ENCODE results near the gene TRIM63.

The TRIM63 gene

DNA sequence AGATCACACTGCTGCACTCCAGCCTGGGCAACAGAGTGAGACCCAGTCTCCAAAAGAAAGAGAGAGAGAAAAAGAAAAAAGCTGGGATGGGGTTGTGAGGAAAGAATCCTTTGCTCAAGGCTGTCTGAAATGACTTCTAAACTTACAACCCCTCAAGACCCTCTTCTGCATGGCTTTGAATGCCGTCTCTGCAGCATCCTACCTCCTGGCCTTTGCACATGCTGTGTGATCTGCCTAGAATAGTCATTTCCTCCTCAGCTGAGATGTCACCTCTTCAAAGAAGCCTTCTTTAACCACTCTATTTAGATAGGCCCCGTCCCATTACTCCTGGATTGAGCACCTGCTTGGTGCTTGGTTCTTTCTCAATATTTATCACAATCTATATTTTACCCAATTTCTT is 17.4 kb upstream of the TRIM63 start:
- DNase-seq (ENCODE audit: low read depth in 3 of 3) = no peak

- DNase-seq (ENCODE audit: low read depth in 3 of 3) = no peak
Measured at GRCh38 chr1:26084091-26084561, 16.7 kb upstream of the TRIM63 start.

- no peak for DNase-seq (ENCODE audit: low read depth in 3 of 3)
Measured at GRCh38 chr1:26083208-26083607, 15.8 kb upstream of the TRIM63 start.

DNA sequence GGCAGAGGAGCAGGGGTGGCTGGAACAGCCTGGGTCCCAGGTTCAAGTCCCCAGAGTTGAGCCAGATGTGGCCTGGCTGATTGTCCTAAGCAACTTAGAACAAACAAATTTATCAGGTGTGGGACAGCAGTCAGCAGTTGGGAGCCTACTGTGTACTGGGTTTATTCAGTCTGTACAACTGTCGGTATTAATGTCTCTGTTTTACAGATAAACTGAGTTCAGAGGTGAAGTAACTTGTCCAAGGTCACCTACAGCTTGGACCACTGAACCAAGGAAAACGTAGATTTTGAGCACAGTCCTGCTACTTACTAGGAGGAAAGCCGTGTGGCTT is 14.6 kb upstream of the TRIM63 start:
- no peak for DNase-seq (ENCODE audit: low read depth in 3 of 3)

GRCh38 chr1:26081267-26082019 is 14.0 kb upstream of the TRIM63 start:
- no peak for DNase-seq (ENCODE audit: low read depth in 3 of 3)

GRCh38 chr1:26079960-26080814 is 12.8 kb upstream of the TRIM63 start:
- DNase-seq (ENCODE audit: low read depth in 3 of 3) = no peak

- DNase-seq (ENCODE audit: low read depth in 3 of 3) = no peak
Measured at GRCh38 chr1:26079178-26079563, 11.7 kb upstream of the TRIM63 start.

- DNase-seq (ENCODE audit: low read depth in 3 of 3) = no peak
Measured at GRCh38 chr1:26078286-26079177, 11.1 kb upstream of the TRIM63 start.

DNA sequence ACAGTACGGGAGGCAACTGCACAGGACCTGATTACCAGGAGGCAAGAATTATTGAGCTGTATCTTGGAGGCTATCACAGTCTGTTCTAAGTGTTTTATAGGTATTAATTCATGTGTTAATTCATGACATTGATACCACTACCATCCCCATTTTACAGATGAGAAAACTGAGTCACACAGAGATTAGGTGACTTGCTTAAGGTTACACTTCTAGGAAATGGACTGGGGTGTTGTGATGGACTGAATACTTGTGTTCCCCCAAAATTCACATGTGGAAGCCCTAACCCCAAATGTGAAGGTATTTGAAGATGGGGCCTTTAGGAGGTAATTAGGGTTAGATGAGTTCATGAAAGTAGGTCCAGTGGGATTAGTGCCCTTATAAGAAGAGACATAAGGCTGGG is 10.1 kb upstream of the TRIM63 start:
- DNase-seq (ENCODE audit: low read depth in 3 of 3) = no peak

DNA sequence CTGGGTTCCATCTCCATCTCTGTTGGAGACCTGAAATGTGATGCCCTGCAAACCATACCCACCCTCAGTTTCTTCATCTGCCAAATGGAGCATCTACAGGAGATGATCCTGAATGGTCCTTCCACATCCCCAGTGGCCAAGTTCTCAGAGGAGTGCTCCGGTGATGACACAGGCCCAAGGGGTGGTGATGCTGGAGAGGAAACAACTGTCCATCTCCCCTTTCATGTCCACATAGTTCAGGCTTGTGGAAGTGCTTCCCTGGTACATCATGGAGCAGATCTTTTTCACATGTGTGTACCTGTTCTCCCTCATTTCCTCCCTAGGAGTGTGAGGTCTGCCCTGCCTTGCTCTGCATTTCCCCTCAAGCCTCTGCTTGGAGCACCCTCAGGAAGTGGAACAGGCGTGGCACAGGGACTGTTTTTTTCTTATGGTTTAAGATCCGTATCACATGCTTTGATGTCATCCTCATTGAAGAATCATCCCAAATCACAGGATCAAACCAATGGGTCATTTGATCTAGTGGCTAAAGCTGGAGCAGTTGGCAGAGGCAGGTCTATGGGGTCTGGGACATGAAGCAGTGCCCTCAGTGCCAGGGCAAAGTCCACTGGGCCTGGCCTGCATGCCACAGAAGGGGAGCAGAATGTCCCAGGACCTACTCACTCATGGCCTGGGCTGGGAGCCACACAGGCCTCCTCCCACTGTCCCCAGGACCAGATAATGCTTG is 8.2 kb upstream of the TRIM63 start:
- no peak for DNase-seq (ENCODE audit: low read depth in 3 of 3)

- no peak for DNase-seq (ENCODE audit: low read depth in 3 of 3)
Measured at GRCh38 chr1:26072305-26072704, 4.9 kb upstream of the TRIM63 start.

- no peak for DNase-seq (ENCODE audit: low read depth in 3 of 3)
Measured at GRCh38 chr1:26070963-26071342, 3.5 kb upstream of the TRIM63 start.

DNA sequence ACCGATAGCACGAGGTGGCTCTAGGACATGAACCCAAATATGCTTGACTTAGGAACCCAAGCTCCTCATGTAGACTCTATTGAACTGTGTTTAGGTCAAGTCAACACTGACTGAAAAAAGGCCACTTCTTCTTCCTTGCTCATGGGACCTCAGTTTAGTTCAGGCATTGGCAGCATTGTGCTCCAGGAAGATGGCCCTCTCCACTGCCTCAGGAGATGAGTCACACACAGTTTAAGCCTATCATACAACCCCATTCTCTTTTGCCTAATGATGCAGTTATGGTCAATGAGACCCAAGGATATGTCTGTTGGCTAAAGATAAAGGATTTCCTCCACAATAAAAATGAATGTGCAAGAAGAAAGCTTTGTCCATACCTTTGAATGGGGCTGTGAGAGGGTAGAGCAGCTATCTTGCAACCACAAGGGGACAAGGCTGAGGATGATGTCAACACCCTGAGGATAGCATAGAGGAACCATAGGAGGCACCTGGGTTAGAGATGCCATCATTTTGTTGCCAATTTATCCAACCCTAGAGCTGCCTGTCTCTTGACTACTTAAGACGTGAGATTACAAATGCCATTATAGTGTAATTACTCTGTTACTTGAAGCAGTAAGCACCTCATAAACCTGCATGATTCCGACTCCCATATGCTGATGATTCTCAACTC is 3.0 kb upstream of the TRIM63 start:
- no peak for DNase-seq (ENCODE audit: low read depth in 3 of 3)

DNA sequence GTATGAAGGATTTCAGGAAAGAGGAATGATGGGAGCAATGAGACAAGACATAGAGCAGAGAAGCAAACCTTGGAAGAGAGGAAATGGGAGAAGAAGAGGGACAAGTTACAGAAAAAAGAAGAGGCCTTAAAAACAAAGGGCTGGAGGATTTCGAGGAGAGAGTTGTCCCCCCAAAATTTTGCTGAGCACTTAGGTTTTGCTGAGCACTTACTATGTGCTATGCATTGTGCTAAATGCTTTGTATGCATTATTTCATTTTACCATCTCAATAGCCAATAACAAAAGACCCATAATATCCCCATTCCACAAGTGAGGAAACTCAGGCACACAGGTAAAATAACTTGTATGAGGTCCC is 2.5 kb upstream of the TRIM63 start:
- no peak for DNase-seq (ENCODE audit: low read depth in 3 of 3)

- no peak for DNase-seq (ENCODE audit: low read depth in 3 of 3)
Measured at GRCh38 chr1:26066857-26067256, 573 bp downstream of the TRIM63 start.

- no peak for DNase-seq (ENCODE audit: low read depth in 3 of 3)
Measured at GRCh38 chr1:26066160-26066559, 1.3 kb downstream of the TRIM63 start.

DNA sequence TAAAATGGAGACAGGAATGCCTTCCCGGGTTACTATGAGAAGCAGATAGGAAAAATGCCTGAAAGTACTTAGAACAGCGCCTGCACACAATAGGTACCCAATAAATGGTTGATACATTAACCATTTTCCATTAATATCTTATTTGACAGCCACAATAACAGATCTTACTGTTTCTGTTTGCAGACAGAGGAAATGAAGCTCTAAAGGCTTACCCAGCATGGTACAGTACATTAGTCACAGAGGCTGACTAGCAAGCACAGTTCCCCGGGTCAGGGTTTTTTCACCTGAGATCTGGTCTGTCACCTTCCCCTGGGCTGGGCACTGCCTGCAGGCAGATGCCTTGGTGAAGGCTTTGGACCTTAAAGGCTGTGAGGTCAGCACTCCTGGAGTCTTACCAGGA is 2.9 kb downstream of the TRIM63 start:
- no peak for DNase-seq (ENCODE audit: low read depth in 3 of 3)

DNA sequence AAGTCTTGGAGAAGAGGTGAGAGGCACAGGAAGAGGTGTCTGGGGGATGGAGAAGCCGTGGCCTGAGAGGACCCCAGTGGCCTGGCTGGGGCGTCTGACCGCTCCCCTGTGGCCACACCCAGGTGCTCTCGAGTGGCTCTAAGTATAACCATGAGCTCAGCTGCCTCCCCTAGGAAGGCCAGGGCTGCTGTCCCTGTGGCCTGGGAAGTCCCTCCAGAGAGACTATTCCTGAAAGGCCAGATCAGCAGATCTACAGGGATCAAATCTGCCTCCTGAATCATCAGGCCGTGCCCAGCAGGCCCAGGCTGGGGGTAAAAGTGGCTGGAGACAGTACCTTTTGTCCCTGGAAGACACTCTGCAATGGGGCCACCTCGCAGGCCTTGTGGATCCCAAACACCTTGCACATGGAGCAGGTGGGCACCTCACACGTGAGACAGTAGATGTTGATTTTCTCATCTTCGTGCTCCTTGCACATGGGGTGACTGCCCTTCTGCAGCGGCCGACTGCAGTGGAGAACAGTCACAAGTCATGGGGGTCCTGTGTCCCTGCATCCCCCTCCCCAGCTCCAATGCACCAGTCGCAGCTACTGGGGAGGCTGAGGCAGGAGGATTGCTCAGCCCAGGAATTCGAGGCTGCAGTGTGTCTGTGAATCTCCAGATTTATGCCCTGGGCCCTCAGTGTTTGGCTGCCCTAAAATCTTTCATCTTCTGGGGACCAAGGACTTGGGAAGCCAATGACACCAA is 6.4 kb downstream of the TRIM63 start:
- DNase-seq (ENCODE audit: low read depth in 3 of 3) = no peak

- DNase-seq (ENCODE audit: low read depth in 3 of 3) = no peak
Measured at GRCh38 chr1:26059906-26060305, 7.5 kb downstream of the TRIM63 start.

- no peak for DNase-seq (ENCODE audit: low read depth in 3 of 3)
Measured at GRCh38 chr1:26058052-26058595, 9.3 kb downstream of the TRIM63 start.
